ENCODE measurements around the gene SPDYE6.

- TF ChIP-seq POLR2A (IDR thresholded peaks at IDR 0.05): no peak
- TF ChIP-seq CTCF (IDR thresholded peaks at IDR 0.05): no peak
Observed at GRCh38 chr7:102312317-102312716, 43.9 kb downstream of the SPDYE6 start.
